KMS-11 (cell line): Measurements from ENCODE around the gene ADGRG1.

ENCODE experiments used
- H2AFZ ChIP-seq: fragments of 200-600 bp; sonication (generic); 2 replicates; pipeline ENCODE4 v1.6.1; 2016; ENCODE audit warnings: antibody characterized with exemption, mixed run types, low read depth
- H3K27ac ChIP-seq: fragments of 200-600 bp; sonication (generic); 2 replicates; pipeline ENCODE4 v1.6.1; 2016; ENCODE audit warnings: mild to moderate bottlenecking, mixed run types
- H3K27me3 ChIP-seq: fragments of 200-600 bp; sonication (generic); 2 replicates; pipeline ENCODE4 v1.6.1; 2017; ENCODE audit warnings: mild to moderate bottlenecking, low read depth, mixed run types, moderate library complexity; ENCODE audit not compliant: insufficient read depth
- H3K36me3 ChIP-seq: fragments of 200-600 bp; sonication (generic); 2 replicates; pipeline ENCODE4 v1.6.1; 2017; ENCODE audit warnings: mild to moderate bottlenecking, mixed run types; ENCODE audit not compliant: insufficient read depth
- H3K4me1 ChIP-seq: fragments of 200-600 bp; sonication (generic); 2 replicates; pipeline ENCODE4 v1.6.1; 2016; ENCODE audit warnings: mild to moderate bottlenecking, low read depth, mixed run types; ENCODE audit not compliant: poor library complexity, severe bottlenecking
- H3K4me2 ChIP-seq: fragments of 200-600 bp; sonication (generic); 2 replicates; pipeline ENCODE4 v1.7.0; 2016; ENCODE audit warnings: mild to moderate bottlenecking, mixed run types
- H3K4me3 ChIP-seq: fragments of 200-600 bp; sonication (generic); IDR thresholded peaks from 2 replicates; pipeline ENCODE4 v1.6.1; 2017; ENCODE audit warnings: low read depth, low read length, mixed read lengths; ENCODE audit not compliant: insufficient read depth
- H3K79me2 ChIP-seq: fragments of 200-600 bp; sonication (generic); 2 replicates; pipeline ENCODE4 v1.6.1; 2016; ENCODE audit warnings: low read depth, mixed run types; ENCODE audit not compliant: insufficient read depth
- H3K9ac ChIP-seq: fragments of 200-600 bp; sonication (generic); 2 replicates; pipeline ENCODE4 v1.6.1; 2016; ENCODE audit warnings: mild to moderate bottlenecking, mixed run types
- H4K20me1 ChIP-seq: fragments of 200-600 bp; sonication (generic); 2 replicates; pipeline ENCODE4 v1.6.1; 2016; ENCODE audit warnings: mild to moderate bottlenecking, mixed run types; ENCODE audit not compliant: insufficient read depth
- CTCF ChIP-seq: fragments of 200-600 bp; sonication (generic); conservative IDR thresholded peaks from 2 replicates; pipeline ENCODE4 v1.6.1; 2017; ENCODE audit warnings: low read depth, mild to moderate bottlenecking, antibody characterized with exemption, low read length, moderate library complexity, mixed read lengths

ADGRG1 gene

GRCh38 chr16:57688987-57689761 lies 60.7 kb downstream of the ADGRG1 start:
- no peak overlapping the region for H3K27ac ChIP-seq
- no peaks in the 10 kb centered on the region for H3K4me1 ChIP-seq
- H3K36me3 ChIP-seq: no peaks in the 10 kb centered on the region
- no peaks in the 10 kb centered on the region for H3K79me2 ChIP-seq
- no peak overlapping the region for H3K4me2 ChIP-seq
- H3K9ac ChIP-seq: no peak overlapping the region
- no peaks in the 10 kb centered on the region for H3K27me3 ChIP-seq
- no peak for TF ChIP-seq CTCF
- H4K20me1 ChIP-seq: no peaks in the 10 kb centered on the region
- H2AFZ ChIP-seq: no peak overlapping the region
- no peak overlapping the region for H3K4me3 ChIP-seq

DNA sequence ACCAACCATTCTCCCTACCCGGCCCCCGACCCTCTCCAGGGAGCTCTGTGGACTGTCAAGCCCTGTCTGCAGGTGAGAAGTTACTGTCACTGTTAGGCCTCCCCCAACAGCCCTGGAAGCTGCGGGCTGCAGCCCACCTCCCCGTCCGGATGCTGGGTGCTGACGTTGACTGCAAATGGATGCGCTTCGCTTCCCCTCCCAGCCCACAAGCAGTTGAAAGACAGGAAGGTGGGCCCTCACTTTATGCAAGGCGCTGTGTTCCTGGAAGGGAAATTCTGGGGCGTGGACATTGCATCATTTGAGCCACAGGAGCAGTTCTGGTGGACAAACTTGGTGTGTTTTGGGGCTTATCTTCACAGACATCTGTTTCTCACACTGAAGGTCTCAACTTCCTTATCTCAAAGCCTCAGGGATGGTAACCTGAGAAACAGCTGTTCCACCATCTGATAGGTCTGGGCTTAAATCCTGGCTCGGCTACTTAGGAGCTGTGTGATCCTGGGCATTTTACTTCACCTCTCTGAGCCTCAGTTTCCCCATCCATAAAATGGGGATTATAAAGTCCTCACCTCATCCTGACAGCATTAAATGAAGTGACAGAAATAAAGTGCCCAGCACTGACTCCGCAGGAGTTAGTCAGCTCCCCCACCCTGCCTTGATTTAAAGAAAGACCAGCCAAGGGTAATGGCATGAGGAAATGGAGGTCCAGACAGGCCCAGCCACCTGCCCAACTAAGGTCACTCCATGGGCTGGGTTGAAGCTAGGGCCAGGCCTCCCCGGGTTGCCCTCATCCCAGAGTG lies 61.5 kb downstream of the ADGRG1 start:
- no peaks in the 10 kb centered on the region for H3K79me2 ChIP-seq
- no peak overlapping the region for H3K9ac ChIP-seq
- H3K4me2 ChIP-seq: no peak overlapping the region
- no peaks in the 10 kb centered on the region for H4K20me1 ChIP-seq
- H2AFZ ChIP-seq: no peak overlapping the region
- H3K27ac ChIP-seq: no peak overlapping the region
- H3K4me3 ChIP-seq: no peak overlapping the region
- no peaks in the 10 kb centered on the region for H3K27me3 ChIP-seq
- H3K36me3 ChIP-seq: no peaks in the 10 kb centered on the region
- H3K4me1 ChIP-seq: no peaks in the 10 kb centered on the region
- no peak for TF ChIP-seq CTCF

DNA sequence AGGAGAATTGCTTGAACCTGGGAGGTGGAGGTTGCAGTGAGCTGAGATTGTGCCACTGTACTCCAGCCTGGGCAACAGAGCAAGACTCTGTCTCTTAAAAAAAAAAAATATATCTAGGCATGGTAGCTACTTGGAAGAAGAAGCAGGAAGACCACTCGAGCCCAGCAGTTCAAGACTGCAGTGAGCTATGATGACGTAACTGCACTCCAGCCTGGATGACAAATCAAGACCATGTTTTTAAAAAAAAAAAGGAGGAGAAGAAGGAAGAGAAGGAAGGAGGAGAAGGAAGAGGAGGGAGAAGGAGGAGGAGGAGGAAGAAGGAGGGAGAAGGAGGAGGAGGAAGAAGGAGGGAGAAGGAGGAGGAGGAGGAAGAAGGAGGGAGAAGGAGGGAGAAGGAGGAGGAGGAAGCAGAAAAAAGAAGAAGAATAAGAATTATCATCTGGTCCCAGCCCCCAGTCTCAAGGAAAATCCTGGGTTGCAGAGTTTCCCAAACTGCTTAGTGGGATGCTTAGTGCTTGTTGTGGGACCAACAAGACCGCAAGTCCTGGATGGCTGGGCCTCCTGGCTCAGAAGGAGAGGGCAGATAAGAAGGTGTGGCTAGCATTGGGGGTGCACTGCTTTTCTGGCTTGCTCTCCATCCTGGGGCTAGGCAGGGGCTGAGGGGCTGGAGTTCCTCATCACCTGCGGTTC lies 62.5 kb downstream of the ADGRG1 start:
- TF ChIP-seq CTCF: no peak
- Histone ChIP-seq H3K79me2 (no peaks in the 10 kb centered on the region), H4K20me1 (no peaks in the 10 kb centered on the region), H3K27me3 (no peaks in the 10 kb centered on the region), H3K27ac (no peak overlapping the region), H3K36me3 (no peaks in the 10 kb centered on the region), H3K4me3 (no peak overlapping the region), H2AFZ (no peak overlapping the region), H3K9ac (no peak overlapping the region), H3K4me1 (no peaks in the 10 kb centered on the region), H3K4me2 (no peak overlapping the region)

GRCh38 chr16:57692636-57693035 lies 64.2 kb downstream of the ADGRG1 start:
- no peaks in the 10 kb centered on the region for H3K79me2 ChIP-seq
- no peak overlapping the region for H3K27ac ChIP-seq
- no peaks in the 10 kb centered on the region for H3K4me1 ChIP-seq
- no peak overlapping the region for H3K4me3 ChIP-seq
- H4K20me1 ChIP-seq: no peaks in the 10 kb centered on the region
- TF ChIP-seq CTCF: no peak
- H2AFZ ChIP-seq: no peak overlapping the region
- no peak overlapping the region for H3K4me2 ChIP-seq
- no peaks in the 10 kb centered on the region for H3K36me3 ChIP-seq
- H3K9ac ChIP-seq: no peak overlapping the region
- H3K27me3 ChIP-seq: no peaks in the 10 kb centered on the region
